Inferior parietal cortex (tissue), 1 donor: ENCODE data around the gene MYBPC1.
"Not testable (repeated sequence)": the region's sequence is repeated elsewhere in the genome, so short reads cannot be mapped to it uniquely, and the experiment has no call there.

Source experiments
- DNase-seq: peaks from one replicate; pipeline ENCODE4 v3.0.0-alpha.2; 2016; ENCODE audit errors: extremely low spot score

Gene MYBPC1

DNA sequence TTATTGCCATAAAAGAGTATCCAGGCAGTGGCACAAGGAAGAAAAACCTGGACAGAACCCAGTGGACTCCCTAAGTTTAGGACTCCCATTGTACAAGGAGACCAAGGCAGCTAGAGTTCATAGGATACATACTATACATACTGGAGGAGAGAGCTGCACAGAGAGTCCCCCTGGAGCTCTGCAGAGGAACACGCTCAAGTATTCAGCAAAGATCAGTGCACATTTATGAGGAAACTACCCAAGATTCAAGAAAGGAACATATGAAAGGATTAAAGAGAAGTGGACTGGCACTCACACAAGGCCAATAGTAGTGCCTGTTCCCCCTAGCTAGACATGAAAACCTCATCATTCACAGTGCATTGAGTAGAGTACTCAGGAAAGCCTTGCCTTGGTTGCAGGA, 59.7 kb downstream of the MYBPC1 start:
- DNase-seq, result no peak

DNA sequence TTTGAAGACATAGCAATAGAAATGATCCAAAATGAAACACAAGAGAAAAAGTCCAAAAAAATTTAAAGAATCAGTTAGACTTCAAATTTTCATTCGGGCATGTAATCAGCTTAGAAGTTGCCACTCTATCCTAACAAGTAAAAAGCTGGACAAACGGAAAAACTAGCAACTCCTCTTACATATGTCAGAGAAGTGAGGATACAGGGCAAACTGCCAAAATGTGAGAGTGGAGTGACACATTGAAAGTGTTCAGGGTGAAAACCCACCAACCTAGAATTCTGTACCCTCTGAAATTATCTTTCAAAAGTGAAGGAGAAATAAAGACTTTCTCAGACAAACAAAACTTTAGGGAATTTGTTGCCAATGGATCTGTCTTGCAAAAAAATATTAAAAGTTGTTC, 60.6 kb downstream of the MYBPC1 start:
- DNase-seq, result no peak

DNA sequence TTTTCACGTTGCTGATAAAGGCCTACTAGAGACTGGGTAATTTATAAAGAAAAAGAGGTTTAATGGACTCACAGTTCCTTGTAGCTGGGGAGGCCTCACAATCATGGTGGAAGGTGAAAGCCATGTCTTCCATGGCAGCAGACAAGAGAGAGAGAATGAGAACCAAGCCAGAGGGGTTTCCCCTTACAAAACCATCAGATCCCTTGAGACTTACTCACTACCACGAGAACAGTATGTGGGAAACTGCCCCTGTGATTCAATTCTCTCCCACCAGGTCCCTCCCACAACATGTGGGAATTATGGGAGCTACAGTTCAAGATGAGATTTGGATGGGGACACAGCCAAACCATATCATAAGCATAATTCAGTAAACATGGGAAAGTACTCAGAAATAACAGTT, 65.9 kb downstream of the MYBPC1 start:
- DNase-seq, result not testable (repeated sequence)

DNA sequence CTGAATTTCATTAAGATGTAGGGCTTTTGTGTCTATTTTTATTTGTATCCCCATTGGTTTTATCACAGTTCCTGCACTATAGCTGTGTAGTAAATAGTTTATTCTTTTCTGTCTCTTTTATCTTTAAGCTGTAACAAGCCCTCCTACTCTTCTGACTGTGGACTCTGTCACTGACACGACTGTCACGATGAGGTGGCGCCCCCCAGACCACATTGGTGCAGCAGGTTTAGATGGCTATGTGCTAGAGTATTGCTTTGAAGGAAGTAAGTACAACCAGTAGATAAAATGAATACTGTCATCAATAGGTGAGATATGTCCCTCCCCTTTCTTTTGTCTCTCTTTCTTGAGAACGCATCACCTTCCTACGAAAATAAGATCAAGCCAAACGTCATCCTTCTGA, 68.5 kb downstream of the MYBPC1 start:
- DNase-seq, result no peak

DNA sequence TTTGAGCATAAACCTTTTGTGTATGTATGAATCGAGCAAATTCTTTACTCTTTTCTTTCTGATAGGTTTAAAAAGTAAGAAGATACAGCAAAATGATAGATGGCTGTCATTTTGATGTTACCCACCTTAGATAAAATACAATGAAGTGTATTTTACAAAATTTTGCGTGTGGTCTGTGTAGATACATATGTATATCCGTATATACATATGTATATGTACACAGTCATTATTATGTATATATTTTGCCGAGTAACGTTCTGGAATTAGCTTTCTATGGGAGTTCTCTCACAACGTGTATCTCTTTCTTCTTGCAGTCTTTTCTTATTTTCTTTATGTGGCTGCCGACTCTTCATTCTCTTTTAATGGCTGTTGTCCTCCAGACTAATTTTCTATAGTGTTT, 70.2 kb downstream of the MYBPC1 start:
- no peak for DNase-seq

DNA sequence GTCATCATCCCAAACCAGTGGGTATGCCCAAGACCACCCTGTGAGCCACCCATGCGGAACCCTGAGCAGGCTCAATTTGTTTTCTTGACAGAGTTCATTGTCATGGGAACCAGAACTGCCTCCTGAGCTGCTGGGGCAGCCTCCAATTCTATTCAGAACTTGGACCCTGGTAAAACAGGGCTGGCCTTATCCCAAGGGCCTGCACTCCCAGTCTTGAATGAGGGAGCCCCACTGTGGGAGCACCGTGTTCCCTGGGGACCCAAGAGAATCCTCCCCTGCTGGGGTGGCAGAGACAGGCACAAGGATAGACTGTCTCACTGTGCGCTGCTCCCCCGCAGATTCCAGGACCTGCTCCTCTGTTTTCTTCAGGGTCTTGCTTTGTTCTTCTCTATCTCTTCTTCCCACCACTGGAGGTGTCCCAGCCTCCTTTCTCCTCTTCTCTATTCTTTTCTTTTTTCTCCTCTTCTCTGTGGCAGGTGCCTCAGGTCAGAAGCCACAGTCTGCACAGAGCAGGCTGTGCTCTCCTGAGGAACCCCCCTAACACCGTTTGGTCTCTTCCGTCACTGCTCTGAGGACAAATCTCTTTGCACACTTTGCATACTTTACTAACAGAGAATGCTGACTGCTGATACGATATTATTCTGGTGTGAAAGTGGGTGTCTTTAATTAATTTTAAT, 71.4 kb downstream of the MYBPC1 start:
- no peak for DNase-seq

DNA sequence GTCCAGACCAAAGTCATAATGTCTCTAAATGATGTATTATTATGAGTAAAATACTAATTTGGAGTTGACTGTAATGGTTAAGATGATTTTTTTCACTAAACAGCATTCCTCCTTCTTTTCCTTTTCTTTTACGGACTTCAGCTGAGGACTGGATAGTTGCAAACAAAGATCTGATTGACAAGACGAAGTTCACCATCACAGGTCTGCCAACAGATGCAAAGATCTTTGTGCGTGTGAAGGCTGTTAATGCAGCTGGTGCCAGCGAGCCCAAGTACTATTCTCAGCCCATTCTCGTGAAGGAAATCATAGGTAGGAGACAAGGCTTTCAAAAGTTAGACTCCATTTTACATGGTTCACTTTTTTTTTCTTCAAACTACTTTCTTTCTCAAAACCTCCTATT, 72.8 kb downstream of the MYBPC1 start:
- DNase-seq, result no peak

DNA sequence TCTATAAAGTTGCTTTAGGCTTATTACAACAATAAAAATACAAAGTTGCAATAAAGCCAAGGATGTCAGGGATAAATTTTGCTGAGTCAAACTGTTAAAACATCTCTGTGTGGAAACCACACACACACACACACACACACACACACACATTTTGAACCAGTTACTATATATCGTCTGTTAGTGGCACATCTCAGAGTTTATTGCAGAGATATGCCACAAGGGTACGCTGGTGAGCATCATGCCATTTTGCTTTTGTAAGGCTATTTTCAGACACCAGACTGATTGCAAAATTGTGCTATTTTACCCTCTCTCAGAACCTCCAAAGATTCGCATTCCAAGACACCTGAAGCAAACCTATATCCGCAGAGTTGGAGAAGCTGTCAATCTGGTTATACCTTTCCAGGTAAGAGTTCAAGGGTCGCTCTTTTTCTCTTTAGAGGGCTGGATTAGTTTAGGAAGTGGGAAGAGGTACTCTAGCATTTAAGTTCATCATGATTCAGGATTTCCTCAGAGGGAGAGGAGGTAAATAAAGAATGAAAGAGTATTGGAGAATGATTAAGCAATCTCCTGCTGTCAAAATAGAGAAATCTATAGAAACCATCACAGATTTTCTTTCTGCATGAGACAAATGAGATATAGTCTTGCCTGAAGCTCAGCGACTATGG, 75.4 kb downstream of the MYBPC1 start:
- no peak for DNase-seq

DNA sequence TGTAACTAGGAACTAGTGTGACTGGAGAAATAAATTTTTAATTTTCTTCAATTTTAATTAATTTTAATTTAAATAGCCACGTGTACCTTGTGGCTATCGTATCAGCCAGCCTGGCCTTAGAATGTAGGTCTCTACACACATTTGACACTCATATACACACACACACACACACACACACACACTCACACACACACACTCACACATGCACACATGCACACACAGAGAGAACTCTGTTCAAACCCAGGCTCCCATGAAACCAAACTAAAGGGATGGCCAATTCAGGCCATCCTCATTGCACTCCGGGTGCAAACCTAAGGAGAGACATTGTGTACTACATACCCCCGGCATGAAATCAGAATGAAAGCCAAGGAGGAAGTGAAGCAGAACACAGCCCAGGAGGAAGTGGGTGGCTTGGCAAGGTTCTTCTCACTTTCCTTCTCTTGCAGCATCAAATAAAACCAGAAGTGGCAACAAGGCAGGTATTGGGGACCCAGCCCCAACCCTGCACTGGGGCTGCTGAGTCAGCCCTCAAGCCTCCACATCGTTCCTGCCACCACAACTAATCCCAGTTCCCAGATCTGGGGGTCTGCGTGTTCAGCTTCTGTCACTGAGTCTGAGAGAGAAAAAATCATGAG, 76.5 kb downstream of the MYBPC1 start:
- no peak for DNase-seq

DNA sequence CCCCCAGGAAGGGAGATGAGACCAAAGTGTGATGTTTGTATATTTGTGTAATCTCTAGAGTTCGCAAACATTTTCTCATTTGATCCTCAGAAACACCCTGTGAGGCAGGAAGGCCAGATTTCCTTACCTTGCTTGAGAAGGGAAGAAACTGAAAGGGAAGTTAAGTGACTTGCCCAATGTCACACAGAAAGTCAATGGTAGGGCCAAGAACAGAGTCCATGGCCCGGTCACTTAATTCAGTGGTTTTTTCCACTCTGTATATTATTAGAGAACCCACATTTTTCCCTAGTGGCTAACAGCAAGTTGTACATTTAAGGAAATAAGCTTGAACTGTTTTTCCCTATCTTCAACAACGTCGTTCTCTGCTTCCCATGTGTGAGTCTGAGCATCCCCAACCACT, 77.1 kb downstream of the MYBPC1 start:
- no peak for DNase-seq

DNA sequence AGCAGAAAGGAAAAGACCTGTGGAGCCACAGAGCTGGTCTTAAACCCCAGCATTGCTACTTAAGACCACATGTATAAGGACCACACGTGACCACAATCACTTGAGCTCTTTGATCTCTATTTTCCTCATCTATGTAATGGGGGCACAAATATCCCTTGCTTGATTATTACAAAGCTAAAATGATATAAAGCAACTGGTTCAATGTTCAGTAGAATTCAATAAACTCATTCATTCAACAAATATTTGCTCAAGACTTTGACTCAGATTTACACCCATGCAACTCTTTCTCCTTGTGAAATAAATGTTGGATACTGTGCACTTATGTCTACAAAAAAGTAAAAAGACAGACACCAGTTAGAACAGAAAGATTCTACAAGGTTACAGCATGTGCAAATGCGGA, 80.8 kb downstream of the MYBPC1 start:
- no peak for DNase-seq

DNA sequence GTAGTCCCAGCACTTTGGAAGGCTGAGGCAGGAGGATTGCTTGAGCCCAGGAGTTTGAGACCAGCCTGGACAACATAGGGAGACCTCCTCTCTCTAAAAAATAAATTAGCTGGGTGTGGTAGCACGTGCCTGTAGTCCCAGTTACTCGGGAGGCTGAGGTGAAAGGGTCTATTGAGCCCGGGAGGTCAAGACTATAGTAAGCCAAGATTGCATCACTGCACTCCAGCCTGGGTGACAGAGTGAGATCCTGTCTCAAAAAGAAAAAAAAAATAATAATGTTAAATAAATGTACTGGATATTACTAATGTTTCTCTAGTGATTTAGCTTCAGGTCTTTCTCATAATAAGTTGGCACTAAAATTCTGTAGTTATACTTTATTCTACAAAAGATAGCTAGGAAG, 81.7 kb downstream of the MYBPC1 start:
- DNase-seq, result not testable (repeated sequence)

DNA sequence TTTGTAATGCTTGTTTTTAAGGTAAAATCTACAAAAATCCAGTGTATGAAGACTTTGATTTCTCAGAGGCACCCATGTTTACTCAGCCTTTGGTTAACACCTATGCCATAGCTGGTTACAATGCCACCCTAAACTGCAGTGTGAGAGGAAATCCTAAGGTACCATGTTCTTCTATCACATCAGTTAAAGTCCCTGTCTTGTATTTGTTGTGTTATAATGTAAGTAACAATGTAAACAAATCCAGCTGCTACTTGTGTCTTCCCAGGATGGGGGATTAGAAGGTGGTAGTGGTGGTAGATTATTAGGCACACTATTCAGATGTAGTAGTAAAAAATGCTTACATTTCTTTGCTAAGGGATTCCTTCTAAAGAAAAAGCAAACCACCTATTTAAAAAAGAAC, 83.3 kb downstream of the MYBPC1 start:
- no peak for DNase-seq

DNA sequence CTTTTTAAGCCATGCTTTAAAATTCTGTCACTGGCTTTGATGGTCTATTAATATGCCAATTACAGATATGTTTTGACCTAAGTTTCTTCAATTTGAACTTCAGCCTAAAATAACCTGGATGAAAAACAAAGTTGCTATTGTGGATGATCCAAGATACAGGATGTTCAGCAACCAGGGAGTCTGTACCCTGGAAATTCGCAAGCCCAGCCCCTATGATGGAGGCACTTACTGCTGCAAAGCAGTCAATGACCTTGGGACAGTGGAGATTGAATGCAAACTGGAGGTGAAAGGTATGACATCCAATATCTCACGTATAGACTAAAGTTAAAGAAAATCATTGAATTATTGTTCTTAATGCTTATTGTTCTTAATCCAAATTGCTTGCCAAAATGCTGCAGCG, 85.5 kb downstream of the MYBPC1 start:
- no peak for DNase-seq

DNA sequence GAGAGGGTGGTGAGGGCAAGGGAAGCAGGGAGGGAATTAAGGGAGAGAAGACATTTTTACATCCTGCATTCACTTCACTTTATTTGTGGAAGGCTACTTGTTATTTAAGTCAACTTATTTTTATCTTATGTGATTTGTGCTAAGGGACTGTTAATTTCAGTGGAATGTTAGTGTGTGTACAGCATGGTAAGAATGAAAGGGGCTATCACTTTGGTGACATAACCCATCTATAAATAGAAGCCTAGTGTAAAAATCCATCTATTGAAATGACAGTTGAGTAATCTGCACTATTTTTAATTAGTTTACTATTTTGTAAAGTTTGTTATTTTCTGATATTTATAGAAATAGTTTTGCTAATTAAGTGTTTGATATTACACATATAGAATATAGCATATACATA, 85.9 kb downstream of the MYBPC1 start:
- no peak for DNase-seq

DNA sequence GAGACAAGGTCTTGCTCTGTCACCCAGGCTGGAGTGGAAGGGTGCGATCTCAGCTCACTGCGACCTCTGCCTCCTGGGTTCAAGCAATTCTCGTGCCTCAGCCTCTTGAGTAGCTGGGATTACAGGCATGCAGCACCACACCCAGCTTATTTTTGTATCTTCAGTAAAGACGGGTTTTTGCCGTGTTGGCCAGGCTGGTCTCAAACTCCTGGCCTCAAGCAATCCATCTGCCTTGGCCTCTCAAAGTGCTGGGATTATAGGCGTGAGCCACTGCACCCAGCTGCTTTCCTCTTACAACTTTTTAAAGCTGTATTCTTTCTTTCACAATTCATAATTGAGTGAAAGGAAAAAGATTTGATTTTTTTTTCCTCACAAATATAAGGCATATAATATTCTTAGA, 86.9 kb downstream of the MYBPC1 start:
- DNase-seq, result not testable (repeated sequence)

DNA sequence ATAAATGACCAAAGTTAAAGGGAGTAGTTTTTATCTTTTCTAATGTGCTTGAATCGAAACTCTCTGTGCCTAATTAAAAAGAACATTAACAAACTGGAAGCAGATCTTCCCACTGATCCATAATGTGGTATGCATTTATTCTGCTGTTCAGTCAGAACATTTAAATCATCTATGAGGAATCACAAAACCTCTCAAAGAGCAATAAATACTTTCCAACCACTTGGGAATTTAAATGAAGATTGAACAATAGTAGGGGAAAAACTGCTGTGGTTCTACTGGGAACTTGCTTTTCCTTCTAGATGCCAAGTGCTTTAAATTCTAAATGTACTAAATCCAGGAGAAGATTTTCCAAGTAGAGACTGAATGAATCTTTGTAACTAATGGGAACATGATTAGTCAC, 90.3 kb downstream of the MYBPC1 start:
- DNase-seq, result no peak

DNA sequence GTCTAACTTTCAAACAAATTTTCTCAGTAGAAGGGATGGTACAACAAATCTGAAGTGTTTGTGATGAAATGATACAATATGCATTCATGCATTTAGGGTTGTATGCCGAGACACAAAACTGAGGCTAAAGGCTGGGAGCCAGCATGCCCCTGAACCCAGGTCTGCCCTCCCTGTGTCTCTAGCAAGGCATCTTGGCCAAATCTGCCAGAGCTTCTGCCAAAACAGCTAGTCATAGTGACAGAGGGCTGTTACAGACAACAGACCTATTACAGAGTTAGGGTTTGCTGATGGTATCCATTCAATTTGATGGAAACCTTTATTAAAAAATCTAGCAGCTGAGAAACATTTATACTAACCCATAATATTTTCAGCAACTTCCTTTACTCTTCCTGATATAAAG, 91.4 kb downstream of the MYBPC1 start:
- DNase-seq, result no peak

DNA sequence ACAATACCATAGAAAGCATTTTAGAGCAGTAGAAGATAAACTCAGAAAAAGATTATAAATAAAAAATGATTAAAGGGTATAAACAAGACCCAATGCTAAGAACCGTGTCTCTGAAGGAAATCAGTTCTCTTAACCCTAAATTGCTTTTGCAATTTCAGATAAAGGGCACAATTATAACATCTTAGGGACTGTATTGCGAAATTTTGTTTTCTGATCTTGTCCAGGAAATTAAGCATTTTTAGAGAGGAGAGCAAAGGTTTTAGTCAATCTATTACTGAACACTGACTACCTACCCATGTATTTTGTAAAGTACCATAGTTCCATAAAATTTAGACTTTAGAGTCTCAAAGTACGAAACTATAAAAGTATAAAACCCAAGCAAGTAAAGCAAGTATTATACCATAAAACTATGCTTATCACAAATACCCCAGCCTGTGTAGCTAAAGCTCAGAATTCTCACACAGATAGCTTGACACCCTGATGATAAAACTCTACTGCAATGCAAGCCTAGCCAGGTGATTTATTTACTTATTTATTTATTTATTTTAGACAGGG, 95.8 kb downstream of the MYBPC1 start:
- no peak for DNase-seq

DNA sequence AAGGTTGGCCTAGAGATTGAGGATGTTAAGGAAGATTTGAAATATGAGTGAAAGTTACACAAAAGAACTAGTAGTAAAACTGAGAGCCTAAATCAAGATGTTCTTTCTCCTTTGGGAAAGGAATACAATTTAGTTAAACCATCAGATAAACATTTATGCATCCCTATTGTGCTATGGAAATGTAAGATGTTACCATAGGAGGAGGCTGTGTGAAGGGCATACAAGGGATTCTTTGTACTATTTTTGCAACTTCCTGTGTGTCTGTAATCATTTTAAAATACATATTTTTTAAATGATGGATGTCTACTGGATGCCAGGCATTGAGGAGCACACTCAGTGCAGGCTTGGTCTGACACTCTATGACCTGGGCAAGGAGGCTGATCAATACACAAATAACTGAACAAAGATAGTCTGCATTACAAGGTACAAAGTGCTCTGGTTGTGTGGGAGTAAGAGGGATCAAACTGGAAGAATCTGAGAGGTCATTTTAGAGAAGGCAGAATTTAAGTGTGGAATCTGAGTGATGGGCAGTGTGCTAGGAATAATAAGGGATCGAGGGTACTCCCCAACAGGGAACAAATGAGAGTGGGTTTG, 96.8 kb downstream of the MYBPC1 start:
- no peak for DNase-seq

DNA sequence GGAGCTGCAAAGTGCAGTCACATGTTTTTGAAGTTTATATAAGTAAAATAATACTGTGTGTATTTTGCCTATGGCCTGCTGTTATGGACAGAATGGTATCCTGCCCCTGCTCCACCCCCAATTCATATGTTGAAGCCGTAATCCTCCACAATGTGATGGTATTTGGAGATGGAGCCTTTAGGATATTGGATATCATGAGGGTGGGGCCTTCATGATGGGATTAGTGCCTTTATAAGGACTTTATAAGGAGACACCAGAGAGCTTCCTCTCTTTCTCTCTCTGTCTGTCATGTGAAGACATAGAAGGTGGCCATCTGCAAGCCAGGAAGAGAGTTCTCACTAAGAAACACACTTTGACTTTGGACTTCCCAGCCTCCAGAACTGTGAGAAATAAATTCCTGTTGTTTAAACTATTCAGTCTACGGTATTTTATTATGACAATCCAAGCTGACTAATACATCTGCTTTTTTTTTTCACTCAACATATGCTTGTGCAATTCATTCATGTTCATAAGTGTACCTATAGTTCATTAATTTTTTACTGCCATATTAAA, 99.6 kb downstream of the MYBPC1 start:
- no peak for DNase-seq

DNA sequence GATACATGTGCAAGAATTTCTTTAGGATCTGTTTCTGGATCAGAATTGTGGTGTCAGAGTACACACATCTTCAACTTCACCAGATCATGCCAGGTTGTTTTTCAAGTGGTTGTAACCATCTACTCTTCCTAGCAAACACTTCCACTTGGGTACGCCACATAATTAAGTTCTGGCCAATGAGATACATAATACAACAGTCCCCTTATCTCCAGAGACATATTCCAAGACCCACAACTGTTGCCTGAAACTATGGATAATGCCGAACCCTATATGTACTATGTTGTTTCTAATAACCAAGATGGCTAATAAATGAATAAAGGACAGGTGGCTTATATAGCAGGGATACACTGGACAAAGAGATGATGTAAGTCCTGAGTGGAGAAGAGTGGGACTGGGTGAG, 100.2 kb downstream of the MYBPC1 start:
- no peak for DNase-seq
